Transverse colon (tissue), 4 donors: Measurements from ENCODE around the gene COMMD1. TPM values are rescaled to one million over a fixed set of nuclear protein-coding genes. Genes with fewer than 3 reads are reported as not detected.
A peak's percentile ranks its signal among the peaks of the same experiment; 100 is the strongest.

Experiments used
- DNase-seq: peaks from one replicate; pipeline ENCODE4 v3.0.0-alpha.2; 2019
- H3K27ac ChIP-seq, 4 donors: fragments of 200-600 bp; sonication (generic); 2 replicates each; pipeline ENCODE4 v1.5.1; 2016 to 2018; ENCODE audit warnings: inconsistent platforms in 4 of 4
- H3K27me3 ChIP-seq: fragments of 200-600 bp; sonication (generic); 2 replicates; pipeline ENCODE4 v1.5.1; 2017; ENCODE audit warnings: inconsistent platforms
- H3K36me3 ChIP-seq, 4 donors: fragments of 200-600 bp; sonication (generic); 2 replicates each; pipeline ENCODE4 v1.5.1; 2017 to 2019; ENCODE audit warnings: inconsistent platforms in 4 of 4
- H3K4me1 ChIP-seq, 4 donors: fragments of 200-600 bp; sonication (generic); 2 replicates each; pipeline ENCODE4 v1.5.1; 2017 to 2020; ENCODE audit warnings: inconsistent platforms in 4 of 4
- H3K4me3 ChIP-seq, 4 donors: fragments of 200-600 bp; sonication (generic); 1 replicate in 1 of 4; 2 replicates in 3 of 4; pipeline versions ENCODE4 v1.5.1 to v1.6.1; 2017 to 2019; ENCODE audit warnings: inconsistent platforms in 4 of 4
- H3K9me3 ChIP-seq, 2 donors: fragments of 200-600 bp; sonication (generic); 2 replicates each; pipeline ENCODE4 v1.5.1; 2017 to 2019; ENCODE audit warnings: inconsistent platforms in 2 of 2
- EP300 ChIP-seq: sonication (generic); formaldehyde crosslinking; IDR thresholded peaks from one replicate; pipeline ENCODE4 v1.6.1; 2017; ENCODE audit warnings: antibody characterized with exemption, low read depth
- POLR2A ChIP-seq: fragments of 450-650 bp; IDR thresholded peaks from one replicate; pipeline ENCODE4 v1.6.1; 2016; ENCODE audit warnings: antibody characterized with exemption, mild to moderate bottlenecking, moderate library complexity
- POLR2AphosphoS5 ChIP-seq, 3 donors: sonication (generic); formaldehyde crosslinking; IDR thresholded peaks; one replicate each; pipeline ENCODE4 v1.6.1; 2016; ENCODE audit warnings: antibody characterized with exemption in 3 of 3
- WGBS, 2 donors: methylation state at CpG; one replicate each; pipeline ENCODE4 v1.1.5; 2018; ENCODE audit warnings: low coverage in 1 of 2; 5-methylcytosine and 5-hydroxymethylcytosine counted together
- in situ Hi-C, 4 donors: fragments of 200-750 bp; cut with MboI; loops; one replicate each; pipeline versions ENCODE4 v1.15.0 to v1.15.1; 2017; ENCODE audit warnings: low sequenced_read_pairs in 3 of 4, low pct_ligation_motif_present in 1 of 4, low pct_unique_long_range_greater_than_20kb in 1 of 4
- intact Hi-C: fragments of 100-400 bp; cut with DNase I; formaldehyde crosslinking; loops from one replicate; pipeline ENCODE4 v1.15.1; 2023; ENCODE audit warnings: low total_unique reads
- total RNA-seq, 4 donors: library from RNA; depleted of rRNA; stranded (reverse); fragments of >200 nt; gene quantifications; one replicate each; pipeline ENCODE4 v1.1.0, GENCODE V29; 2016
- TF ChIP-seq, protein P1 (sequence below), 5 experiments: fragments of 200-600 bp in 3 of 5; fragments of 450-650 bp in 2 of 5; sonication (generic) in 3 of 5; IDR thresholded peaks; 1 replicate in 2 of 5; 2 replicates in 3 of 5; pipeline ENCODE4 v1.5.1; 2016 to 2017; ENCODE audit warnings: antibody characterized with exemption in 5 of 5, inconsistent platforms in 3 of 5, mild to moderate bottlenecking in 2 of 5, moderate library complexity in 1 of 5

The COMMD1 gene
- total RNA-seq, 4 donors from 2014 or later = 28.9 to 61.0 (median 36.8) TPM

DNA sequence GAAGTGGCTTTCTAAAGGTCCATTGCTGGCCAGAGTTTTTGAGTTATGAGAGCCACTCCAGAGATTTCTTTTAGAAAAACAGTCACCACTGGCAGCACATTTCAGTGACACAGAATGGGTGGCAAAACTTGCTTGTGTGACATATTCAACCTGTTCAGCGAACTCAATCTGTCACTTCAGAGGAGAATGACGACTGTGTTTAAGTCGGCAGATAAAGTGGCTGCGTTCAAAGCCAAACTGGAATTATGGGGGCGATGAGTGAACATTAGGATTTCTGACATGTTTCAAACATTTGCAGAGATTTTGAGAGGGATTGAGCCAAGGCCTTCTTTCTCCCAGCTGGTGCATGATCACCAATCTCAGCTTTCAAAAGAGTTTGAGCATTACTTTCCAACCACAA lies 150.9 kb downstream of the COMMD1 start:
- Histone ChIP-seq H3K4me1 (no peaks in the 10 kb centered on the region), H3K36me3 (no peaks in the 10 kb centered on the region), H3K9me3 (no peaks in the 10 kb centered on the region), H3K27ac (no peak overlapping the region), H3K4me3 (no peak overlapping the region), H3K27me3 (no peaks in the 10 kb centered on the region)
- DNase-seq = no peak
- WGBS, 2 donors = 97 to 100% methylated on average over 1 to 5 of the region's 5 CpGs
- in situ Hi-C loops = no loop called here
- intact Hi-C loops = no loop called here
- TF ChIP-seq, protein P1, sequence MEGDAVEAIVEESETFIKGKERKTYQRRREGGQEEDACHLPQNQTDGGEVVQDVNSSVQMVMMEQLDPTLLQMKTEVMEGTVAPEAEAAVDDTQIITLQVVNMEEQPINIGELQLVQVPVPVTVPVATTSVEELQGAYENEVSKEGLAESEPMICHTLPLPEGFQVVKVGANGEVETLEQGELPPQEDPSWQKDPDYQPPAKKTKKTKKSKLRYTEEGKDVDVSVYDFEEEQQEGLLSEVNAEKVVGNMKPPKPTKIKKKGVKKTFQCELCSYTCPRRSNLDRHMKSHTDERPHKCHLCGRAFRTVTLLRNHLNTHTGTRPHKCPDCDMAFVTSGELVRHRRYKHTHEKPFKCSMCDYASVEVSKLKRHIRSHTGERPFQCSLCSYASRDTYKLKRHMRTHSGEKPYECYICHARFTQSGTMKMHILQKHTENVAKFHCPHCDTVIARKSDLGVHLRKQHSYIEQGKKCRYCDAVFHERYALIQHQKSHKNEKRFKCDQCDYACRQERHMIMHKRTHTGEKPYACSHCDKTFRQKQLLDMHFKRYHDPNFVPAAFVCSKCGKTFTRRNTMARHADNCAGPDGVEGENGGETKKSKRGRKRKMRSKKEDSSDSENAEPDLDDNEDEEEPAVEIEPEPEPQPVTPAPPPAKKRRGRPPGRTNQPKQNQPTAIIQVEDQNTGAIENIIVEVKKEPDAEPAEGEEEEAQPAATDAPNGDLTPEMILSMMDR (IDR thresholded peaks at IDR 0.05) = no peak
- TF ChIP-seq POLR2AphosphoS5 (IDR thresholded peaks at IDR 0.05) (no peak), EP300 (no peak), POLR2A (no peak)

DNA sequence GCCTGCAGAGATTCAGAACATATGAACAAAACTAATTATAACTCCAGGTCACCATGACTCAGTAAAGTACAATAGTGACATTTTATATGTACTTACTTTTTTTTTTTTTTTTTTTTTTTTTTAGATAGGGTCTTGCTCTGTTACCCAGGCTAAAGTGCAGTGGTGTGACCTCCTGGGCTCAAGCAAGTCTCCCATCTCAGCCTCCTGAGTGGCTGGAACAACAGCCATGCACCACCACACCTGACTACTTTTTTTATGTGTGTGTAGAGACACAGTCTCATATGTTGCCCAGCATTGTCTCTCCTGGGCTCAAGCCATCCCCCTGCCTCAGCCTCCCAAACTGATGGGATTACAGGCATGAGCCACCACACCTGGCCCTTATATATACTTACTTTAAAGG lies 159.8 kb downstream of the COMMD1 start:
- no peaks in the 10 kb centered on the region for H3K36me3 ChIP-seq
- H3K27me3 ChIP-seq = no peaks in the 10 kb centered on the region
- no peak overlapping the region for H3K4me3 ChIP-seq
- intact Hi-C loops = no loop called here
- no peaks in the 10 kb centered on the region for H3K4me1 ChIP-seq
- no peak overlapping the region for H3K27ac ChIP-seq
- no peak for DNase-seq
- TF ChIP-seq POLR2A (no peak), EP300 (no peak), POLR2AphosphoS5 (IDR thresholded peaks at IDR 0.05) (no peak)
- TF ChIP-seq, protein P1 (IDR thresholded peaks at IDR 0.05) = no peak
- in situ Hi-C loops = no loop called here
- no peaks in the 10 kb centered on the region for H3K9me3 ChIP-seq

DNA sequence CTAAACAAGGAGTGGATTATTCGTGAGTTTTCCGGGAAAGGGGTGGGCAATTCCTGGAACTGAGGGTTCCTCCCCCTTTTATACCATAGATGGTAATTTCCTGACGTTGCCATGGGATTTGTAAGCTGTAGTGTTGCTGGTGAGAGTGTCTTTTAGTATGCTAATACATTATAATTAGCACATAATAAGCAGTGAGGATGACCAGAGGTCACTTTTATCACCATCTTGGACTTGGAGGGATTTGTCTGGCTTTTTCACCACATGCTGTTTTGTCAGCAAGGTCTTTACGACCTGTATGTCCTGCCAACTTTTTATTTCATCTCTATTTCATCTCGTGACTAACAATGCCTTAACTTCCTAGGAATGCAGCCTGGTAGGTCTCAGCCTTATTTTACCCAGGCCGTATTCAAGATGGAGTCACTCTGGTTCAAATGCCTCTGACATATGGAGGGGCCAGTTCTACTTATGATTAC lies 165.7 kb downstream of the COMMD1 start:
- no peak for DNase-seq
- Histone ChIP-seq H3K4me1 (peaks cover 0 to 5% (median 0%) of the 10 kb centered on the region in 4 donors), H3K9me3 (no peaks in the 10 kb centered on the region), H3K36me3 (no peaks in the 10 kb centered on the region), H3K27me3 (no peaks in the 10 kb centered on the region), H3K4me3 (no peak overlapping the region), H3K27ac (peak overlapping the region in 2 of 4 donors; percentile 28 to 60)
- in situ Hi-C loops (no loop called here), intact Hi-C loops (no loop called here)
- WGBS, 2 donors = 67 to 75% methylated on average over 5 to 6 of the region's 6 CpGs
- TF ChIP-seq, protein P1 (IDR thresholded peaks at IDR 0.05) = no peak
- no peak for TF ChIP-seq EP300
- TF ChIP-seq POLR2AphosphoS5 (IDR thresholded peaks at IDR 0.05) = peak in 2 of 3 donors; percentile 42 to 80
- TF ChIP-seq POLR2A = no peak

DNA sequence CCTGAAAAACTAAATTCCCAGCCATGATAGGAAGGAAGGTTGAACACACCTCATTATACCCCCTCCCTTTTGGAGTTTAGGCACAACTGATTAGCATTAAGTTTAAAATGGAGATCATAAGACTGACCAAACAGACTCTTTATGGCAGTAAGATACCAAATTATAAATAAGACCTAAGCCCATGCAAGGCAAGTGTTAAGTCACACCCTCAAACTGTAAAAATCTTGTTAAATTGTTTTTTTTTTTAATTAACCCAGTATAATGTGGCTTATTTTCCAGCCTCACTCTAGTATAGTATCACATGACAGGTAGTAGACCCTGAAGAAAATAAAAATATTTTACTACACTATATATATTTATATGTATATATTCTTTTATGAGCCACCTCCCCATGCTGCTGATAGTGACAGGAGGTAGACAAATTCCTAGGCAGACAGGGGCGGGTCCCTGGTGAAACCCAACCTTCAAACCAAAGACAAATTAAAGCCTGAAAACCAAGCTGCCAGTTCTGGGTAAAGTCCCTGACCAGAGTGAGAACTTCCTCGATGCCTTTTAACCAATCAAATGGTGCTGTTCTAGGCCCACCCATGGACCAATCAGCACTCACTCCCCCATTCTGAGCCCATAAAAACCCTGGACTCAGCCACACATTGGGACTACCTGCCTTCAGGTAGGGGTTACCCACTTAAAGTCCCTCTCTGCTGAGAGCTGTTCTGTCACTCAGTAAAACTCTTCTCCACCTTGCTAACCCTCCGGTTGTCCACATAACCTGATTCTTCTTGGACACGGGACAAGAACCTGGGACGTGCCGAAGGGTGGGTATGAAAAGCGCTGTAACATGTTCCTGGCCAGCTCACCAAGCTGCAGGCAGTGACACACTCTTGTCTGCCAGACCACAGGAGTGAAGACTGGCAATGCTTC lies 166.5 kb downstream of the COMMD1 start:
- 96% methylated on average over 7 of the region's 7 CpGs for WGBS, 2 donors
- TF ChIP-seq POLR2AphosphoS5 (IDR thresholded peaks at IDR 0.05) (no peak), POLR2A (no peak), EP300 (no peak)
- TF ChIP-seq, protein P1 (IDR thresholded peaks at IDR 0.05) = no peak
- Histone ChIP-seq H3K9me3 (no peaks in the 10 kb centered on the region), H3K4me3 (no peak overlapping the region), H3K27ac (peak overlapping the region in 2 of 4 donors; percentile 28 to 60), H3K36me3 (no peaks in the 10 kb centered on the region), H3K4me1 (peaks cover 0 to 5% (median under 1%) of the 10 kb centered on the region in 4 donors), H3K27me3 (no peaks in the 10 kb centered on the region)
- intact Hi-C loops = no loop called here
- no peak for DNase-seq
- in situ Hi-C loops = no loop called here
